NCI-H1694 (cell line): ENCODE measurements around the gene CHRNA5.
"Not testable (repeated sequence)": the region's sequence is repeated elsewhere in the genome, so short reads cannot be mapped to it uniquely, and the experiment has no call there.

Experiments used
- DNase-seq: peaks from one replicate; lab custom pipeline; 2025; lab: John Stamatoyannopoulos, UW

The CHRNA5 gene

DNA sequence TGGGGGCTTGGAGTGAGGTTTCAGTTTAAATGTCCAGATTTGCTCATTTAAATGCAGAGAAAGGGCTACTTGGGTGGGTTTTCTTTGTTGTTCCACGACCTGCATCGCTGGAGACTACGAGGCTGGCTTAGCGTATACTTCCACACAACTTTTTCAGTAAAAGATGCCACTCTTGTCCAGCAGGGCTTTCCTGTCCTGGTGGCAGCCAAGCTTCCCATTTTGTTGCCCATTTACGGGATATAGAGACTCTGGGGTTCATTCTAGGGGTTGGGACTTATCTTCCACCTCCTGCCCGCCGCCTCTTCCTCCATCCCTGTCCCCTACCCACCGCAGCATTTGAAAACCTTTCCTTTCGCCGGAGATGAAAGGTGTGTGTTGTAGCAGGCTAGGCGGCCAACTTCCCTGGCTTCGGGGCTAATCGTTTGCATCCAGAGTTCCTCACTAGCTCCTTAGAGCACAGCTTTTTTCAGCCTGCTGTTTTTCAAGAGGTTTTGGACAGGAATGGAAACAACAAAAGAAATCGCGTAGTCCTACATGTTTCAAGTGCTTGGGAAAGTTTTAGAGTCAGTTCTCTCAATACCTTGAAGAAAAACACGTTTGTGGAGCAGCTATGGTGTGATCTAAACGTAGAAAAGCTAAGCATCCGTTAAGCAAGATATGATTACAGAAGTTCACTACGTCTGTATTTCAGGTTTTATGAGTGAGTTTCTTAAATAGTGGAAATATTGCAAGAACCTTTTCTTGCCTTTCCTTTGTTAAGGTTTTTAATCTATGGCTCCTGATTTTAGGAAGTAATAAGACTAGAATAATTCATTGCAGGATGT is 843 bp downstream of the CHRNA5 start:
- no peak for DNase-seq

DNA sequence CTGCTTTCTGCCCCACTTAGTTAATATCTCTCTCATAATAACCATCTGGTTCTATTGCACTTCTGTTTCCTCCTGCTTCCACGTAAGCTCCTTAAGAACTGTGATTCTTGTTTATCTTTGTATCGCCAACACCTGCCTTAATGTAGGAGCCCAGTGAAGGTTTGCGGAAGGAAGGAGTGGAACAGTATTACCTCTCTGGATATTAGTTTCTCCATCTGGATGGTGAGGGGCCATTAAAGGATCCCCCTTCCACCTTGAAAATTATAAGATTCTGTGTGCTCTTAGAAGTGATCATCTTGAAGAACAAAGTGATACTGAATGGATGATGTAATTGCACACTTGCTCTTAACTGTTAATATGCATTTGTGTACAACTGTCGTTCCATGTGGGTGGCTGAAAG is 2.2 kb downstream of the CHRNA5 start:
- DNase-seq = no peak

DNA sequence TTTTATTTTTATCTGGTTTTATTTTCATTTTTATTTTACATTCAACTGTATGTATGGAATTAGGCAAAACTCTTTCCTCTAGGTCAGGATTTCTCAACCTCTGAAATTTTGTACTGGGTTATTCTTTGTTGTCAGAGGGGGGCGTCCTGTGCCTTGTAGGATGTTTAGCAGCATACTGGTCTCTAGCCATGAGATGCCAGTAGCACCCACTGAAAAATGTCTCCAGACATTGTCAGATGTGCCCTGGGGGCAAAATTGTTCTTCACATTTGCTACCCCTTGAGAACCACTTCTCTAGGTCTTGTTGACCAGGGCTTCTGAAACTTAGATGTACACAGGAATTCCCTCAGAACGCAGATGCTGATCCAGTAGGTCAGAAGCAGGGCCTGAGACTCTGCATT is 5.4 kb downstream of the CHRNA5 start:
- DNase-seq = no peak

DNA sequence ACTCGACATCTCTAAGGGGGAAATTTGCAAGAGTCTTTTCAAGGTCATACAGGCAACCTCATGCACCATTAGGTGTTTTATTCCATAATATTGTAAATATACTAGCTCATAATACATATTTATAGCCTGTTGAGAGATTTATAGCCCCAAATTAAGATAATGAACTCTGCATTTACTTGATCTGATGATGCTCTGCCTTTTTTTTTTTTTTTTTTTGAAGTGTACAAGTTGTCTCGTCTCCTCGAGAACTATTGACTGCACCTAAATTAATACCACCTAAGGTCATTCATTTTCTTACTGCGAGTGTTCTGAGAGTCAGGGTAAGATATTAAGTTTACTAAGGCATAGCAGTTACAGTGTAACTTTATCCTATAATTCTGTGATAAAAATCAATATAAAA is 6.1 kb downstream of the CHRNA5 start:
- no peak for DNase-seq

DNA sequence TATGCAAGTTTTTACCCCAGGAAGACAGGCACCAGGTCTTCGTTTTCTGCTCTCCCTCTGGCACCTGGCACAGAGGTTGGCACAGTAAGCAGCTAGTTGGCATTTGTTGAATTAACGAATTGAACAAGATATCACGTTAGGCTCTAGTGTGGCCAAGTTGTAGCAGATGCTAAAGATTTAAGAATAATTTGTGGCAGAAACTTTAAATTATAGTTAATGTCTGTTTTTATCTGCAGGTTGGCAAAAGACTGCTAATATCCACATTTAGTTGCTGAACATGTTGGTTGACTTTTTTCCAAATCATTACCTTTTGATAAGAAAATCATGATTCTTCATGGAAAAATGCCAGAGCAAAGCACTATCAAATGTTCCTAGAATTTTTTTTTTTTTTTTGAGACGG is 8.1 kb downstream of the CHRNA5 start:
- no peak for DNase-seq

DNA sequence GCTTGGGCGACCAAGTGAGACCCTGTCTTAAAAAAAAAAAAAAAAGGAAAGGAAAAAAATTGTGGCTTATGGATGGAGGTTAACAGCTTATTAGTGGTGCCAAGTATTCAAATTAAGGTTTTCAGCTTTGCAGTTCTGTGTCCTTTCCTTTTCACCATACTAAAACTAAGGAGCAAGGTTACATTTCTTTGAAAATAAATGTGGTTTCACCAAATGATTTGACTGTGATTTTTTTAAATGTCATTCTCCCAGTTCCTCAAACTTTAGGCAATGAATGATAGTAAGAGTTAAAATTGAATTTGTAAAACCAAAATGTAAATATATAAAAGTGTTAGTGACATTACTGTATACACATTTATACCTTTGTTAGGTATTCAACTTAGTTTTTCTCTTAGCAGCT is 9.6 kb downstream of the CHRNA5 start:
- no peak for DNase-seq

DNA sequence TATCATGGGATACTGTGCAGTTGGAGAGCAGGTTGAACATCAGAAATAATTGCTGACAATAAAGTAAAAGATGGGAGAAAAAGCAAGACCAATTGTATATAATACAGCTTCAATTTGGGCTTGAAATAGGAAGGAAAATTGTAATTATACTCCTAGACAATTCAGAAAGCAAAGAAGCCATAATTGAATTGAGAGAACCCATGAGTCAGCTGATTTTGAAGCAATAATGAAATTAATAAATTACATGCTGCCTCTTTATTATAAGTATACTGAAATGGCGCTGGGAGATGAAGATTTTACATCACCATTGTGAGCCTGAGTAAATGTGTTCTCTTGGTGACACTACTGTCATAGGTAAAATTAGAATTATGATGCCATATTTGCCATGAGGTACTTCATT is 32.3 kb downstream of the CHRNA5 start:
- no peak for DNase-seq

DNA sequence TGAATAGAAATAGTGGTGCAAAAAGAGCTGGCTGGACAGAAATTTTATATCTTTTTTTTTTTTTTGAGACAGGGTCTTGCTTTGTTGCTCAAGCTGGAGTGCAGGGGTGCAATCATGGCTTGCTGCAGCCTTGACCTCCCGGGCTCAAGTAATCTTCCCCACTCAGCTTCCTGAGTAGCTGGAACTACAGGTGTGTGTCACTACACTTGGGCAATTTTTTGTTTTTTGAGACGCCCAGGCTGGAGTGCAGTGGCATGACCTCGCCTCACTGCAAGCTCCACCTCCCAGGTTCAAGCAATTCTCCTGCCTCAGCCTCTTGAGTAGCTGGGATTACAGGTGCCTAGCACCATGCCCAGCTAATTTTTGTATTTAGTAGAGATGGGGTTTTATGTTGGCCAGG is 33.0 kb downstream of the CHRNA5 start:
- DNase-seq = no peak

DNA sequence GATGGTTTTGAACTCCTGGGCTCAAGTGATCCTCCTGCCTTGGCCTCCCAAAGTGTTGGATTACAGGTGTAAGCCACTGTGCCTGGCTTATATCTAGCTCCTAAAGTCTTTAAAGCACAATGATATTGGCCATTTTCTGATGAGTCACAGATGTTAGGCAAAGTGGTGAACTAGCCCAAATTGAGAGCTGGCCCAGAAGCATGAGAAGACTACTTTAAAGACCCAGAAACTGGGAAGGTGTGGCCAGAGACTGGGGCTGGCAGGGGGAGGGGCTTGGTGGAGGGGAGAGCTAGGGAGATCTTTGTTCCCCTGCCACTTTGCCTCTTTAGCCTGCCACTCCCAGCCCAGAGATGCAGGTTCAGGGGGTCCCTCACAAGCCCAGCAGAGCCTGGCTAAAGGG is 33.9 kb downstream of the CHRNA5 start:
- DNase-seq = no peak

DNA sequence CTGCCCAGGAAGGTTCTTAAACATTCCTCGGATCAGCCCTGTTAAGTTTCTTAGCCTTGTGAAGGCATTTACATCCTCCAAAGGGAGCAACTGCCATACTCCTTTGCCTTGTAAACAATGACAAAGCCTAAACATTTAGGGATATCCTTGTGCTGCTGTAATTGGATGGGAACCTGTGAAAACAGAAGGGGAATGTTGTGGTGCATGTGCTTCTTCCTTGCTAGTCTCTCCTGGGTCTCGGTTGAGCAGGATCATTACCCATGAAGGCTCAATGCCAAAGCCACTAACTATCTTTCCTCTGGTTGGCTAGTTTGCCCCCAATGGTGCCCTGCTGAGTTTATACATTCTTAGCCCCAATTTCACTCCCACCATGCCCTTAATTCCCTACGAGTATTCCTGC is 38.1 kb downstream of the CHRNA5 start:
- DNase-seq = no peak

DNA sequence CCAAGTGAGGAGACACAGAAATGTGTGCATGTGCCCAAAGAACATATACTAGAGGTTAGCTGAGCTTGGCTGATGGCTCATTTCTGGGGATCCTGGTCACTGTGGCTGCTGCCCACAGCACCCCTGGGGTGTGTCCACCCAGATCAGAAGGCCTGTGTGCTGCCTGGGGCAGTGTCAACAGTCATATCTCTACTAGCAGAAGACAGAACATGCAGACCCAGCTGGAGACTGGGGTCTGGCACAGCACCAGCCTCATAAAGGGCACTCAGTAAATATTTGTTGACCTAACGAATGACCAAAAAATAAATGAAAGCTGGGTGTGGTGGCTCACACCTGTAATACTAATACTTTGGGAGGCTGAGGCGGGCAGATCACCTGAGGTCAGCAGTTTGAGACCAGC is 39.1 kb downstream of the CHRNA5 start:
- no peak for DNase-seq

DNA sequence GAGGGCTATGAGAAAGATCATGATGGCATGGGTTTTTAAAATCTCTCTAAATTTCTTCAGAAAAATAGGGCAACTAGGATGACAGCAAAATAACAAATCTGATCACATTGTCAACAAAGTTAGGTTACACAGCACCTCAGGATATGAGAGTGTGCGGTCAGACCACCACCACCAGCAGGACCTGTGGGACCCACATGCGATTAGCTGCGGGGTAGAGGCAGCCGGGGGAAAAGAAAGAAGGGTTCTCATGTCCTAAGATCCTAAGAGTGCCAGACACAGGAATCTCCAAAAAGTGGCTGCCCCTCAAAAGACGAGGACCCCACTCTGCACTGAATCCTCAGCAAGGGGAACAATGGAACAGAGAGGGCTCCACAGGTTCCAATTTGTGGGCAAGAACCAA is 39.9 kb downstream of the CHRNA5 start:
- no peak for DNase-seq

DNA sequence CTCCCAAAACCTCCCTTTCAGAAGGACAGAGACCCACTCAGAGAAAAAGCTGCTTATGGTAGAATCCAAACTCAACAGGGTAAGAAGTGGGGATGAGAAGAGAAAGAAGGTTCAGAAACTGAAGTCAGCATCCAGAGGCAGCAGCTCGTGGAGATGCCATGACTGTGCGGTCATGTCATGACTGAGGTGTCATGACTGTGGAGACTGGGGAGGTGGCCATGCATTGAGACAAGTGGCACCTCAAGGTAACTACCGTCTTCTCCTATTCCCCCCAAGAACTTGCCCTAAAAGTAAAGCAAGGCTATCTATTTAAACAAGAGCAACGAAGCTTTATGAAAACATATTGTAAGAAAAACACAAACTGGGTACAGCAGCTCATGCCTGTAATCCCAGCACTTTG is 40.4 kb downstream of the CHRNA5 start:
- DNase-seq = no peak

DNA sequence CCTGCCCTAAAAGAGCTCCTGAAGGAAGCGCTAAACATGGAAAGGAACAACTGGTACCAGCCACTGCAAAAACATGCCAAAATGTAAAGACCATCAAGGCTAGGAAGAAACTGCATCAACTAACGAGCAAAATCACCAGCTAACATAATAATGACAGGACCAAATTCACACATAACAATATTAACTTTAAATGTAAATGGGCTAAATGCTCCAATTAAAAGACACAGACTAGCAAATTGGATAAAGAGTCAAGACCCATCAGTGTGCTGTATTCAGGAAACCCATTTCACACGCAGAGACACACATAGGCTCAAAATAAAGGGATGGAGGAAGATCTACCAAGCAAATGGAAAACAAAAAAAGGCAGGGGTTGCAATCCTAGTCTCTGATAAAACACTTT is 44.2 kb downstream of the CHRNA5 start:
- not testable (repeated sequence) for DNase-seq

DNA sequence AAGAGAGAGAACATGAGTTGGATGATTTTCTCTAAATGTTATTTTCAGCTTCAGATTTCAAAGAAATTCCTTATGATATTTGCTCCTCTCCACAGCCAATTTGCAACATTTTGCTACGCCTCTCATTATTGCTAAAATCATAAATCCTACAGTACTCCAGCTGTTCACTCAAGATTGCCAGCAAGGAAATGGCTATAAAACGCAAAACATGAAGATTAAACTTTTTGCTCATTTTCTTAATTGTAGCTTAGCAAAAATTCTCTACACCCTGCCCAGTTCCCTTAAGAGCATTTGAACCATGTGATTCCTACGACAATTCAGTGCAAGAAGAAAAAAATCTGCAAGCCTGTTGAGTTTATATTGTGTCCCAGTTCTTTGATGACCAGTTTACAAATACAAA is 48.7 kb downstream of the CHRNA5 start:
- DNase-seq = no peak

DNA sequence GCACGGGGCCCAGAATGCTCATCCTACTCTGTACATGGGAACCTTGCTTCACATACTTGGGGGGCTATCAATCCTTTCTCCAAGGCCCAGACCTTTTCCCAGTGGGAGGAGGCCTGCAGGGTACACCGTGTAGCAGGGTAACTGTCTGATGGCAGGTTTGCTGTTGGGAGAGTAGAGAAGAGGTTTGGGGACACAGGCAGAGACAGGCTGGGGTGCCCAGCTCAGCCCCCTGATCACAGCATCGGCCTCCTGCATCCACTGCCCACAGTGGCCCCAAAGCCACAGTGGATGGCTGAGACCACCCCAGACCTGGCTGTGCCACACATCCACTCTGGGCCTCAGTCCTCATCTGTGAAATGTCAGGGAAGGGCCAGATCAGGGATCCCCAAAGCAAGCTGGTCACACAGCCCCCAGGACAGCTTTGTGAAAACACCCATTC is 49.9 kb downstream of the CHRNA5 start:
- DNase-seq = no peak

DNA sequence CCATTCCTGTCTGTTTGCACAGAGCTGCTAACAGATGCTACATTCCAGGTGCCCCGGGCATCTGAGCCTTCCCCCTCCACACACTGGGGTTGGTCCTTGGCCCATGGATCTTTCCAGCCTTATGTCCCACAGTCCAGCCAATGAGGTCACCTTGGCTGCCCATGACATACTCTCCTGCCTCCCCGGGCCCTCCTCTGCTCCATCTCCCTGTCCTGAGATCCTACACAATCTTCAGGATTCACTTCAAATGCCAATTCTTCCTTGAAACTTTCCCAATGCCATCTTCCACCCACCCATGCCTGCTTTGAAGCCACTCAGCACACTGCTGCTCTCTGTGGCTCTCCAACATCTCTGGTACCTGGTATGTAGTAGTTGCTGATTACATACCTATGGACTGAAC is 51.2 kb downstream of the CHRNA5 start:
- no peak for DNase-seq

DNA sequence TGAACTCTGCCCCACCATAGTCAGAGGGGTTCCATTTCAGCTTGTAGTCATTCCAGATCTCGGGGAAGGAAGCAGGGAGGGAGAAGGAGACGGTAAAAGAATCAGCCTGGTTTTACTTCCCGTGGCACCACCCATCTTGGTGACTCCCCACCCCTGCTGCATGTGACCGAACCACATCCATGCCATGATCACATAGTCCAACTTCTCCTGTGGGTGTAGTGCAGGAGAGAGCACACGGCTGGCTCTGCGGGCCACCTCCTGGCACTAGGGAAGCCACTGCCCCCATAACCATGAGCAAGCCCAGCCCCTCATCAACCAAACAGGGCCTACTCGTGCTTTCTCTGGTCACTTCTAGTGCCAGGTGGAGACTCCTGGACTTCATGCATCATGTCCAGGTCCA is 51.8 kb downstream of the CHRNA5 start:
- DNase-seq = no peak

DNA sequence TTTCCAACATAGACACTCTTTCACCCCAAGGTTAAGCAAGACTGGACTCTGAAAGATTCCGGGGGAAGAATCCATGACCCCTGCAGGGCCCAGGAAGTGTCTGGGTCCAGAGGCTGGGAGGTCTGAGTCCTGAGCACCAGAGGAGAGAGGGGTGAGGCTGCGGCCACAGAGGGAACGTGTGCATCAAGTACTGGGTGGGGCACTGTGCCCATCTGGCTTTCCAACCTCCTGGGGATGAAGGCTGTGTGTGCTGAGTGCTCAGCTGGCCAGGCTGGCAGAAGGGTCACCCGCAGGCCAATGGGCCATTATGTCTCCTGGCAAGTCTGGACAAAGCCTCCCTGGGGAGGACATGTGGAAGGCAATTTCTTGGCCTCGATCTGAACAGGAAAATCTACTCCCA is 52.2 kb downstream of the CHRNA5 start:
- DNase-seq = no peak

DNA sequence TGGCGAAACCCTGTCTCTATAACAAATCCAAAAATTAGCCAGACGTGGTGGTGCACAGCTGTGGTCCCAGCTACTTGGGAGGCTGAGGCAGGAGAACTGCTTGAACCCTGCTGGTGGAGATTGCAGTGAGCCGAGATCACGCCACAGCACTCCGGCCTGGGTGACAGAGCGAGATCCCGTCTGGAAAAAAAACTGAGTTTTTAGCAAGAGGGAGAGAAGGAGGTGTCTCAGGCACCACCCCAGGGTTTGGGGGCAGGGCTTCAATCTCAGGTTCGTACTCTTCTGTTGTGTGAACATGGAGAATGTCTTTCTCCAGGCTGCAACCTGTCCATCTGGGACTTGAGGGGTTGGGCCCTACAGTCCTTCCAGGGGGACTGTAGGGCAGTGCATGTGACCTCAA is 52.7 kb downstream of the CHRNA5 start:
- no peak for DNase-seq

DNA sequence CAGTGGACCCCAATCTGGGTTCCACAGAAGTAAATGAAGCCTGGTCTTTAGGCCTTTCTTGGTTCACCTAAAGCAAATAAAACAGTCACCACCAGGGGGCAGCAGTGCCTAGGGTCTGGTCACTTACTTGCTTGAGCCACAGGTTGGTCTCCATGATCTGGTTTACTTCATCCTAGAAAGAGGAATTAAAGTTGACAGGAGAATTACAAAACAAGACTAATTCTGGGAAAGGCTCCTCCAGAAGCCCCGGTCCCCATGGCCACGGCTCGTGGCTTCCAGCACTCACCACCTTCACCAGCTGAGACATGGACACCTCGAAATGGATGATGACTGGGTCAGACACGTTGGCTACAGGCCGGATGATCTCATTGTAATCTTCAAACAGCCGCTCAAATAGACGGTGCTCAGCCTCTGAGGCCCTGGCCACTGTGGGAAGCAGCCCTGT is 53.2 kb downstream of the CHRNA5 start:
- peak; percentile 86 for DNase-seq

DNA sequence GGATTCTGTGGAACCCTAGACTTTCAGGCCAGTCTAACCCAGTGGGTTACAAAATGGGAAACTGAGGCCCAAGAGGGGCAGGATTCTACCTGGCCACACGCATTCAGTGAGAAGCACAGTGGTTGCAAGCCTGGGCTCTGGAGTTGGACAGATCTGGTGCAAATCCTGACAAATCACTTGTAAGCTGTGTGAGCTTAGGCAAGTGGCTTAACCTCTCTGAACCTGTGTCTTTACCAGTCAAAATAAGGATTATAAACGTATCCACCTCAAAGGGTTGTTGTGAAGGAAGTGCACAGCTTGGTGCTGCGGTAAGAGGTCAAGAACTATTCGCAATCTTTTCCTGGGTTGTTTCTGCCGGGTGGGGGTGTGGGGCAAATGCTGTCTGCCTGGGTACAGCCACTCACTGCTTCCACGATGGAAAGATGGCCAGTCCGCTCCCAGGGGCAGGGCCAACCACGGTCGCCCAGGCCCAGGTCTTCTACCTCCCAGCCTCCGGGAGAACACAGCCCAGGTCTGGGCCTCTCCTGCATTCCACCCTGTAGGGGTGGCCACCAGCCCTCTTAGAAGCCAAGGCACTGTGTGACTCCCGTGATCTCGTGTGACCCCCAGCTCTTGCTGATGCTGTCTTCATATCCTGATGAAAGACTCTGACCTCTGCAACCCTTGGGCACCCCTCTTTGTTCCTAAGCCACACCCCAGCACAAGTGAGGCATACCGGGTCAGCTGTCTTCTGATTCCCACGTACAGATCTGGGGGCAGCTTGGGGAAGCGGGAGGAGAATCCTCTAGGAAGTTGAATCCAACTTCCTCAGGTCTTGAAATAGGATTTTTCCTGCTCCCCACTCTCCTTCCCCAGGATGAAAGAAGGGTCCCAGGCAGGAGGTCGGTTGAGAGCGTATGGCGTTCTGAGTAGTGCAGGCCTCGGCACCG is 54.0 kb downstream of the CHRNA5 start:
- DNase-seq = no peak

DNA sequence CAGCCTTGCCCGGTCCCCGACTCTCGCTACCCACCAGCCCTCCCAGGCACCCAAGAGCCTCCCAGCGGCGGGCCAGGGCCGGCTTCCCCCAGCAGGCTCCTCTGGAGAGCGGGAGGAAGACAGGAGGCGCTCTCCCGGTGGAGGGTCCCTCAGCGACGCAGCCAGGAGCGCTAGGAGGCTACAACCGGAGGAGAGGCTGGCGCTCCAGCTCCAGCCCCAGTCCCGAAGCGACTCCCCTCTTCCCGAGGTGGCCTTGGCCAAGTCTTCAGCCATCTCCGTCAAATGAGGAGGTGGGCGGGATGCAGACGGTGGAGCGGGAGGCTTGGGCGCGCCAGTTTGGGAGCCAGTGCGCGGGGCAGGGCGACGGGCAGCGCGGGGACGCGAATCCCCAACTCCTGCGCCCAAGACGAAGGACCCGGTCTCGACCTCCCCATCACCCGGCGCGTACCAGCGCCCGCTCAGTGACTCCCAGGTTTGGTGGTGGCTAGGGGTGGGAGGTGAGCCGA is 54.8 kb downstream of the CHRNA5 start:
- DNase-seq = peak; percentile 37
